Measurements from ENCODE around the gene ANKRD10. TPM values are rescaled to one million over a fixed set of nuclear protein-coding genes. Genes with fewer than 3 reads are reported as not detected.

Gene ANKRD10
- total and polyA plus RNA-seq, 2 of the 8 experiments (the other 6 are each of a cell fraction or from before 2014, with no cell fraction given), result 146 to 218 TPM

DNA sequence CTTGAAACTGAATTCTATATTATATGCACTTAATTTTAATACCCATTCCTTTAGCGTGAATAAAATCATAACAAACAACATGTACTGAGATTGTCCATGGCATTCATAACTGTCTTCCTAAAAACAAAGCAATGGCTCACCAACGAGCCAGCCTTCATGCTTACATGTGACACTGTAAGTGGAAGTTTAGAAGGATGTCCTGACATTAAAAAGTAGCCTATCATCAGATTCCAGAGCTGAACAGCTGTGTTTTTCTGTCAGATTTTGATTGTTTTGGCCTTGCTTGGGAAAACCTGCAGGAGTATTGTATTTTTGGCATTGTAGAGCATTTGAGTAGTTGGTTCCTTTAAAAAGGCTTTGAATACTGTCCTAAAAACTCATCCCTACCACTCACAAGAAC is 21.3 kb downstream of the ANKRD10 start:
- Histone ChIP-seq H2BK120ac (replicated peaks; ENCODE audit: low read depth, low read length) (no peak overlapping the region), H3K27me3 (replicated peaks in 1 of 4; ENCODE audit: control insufficient read depth in 3 of 4, extremely low read depth in 1 of 4, insufficient read depth in 3 of 4, low read length in 3 of 4) (no peaks in the 10 kb centered on the region), H3K23me2 (ENCODE audit: low read depth, low read length) (no peaks in the 10 kb centered on the region), H2BK12ac (ENCODE audit: low read depth, low read length) (no peak overlapping the region), H3K18ac (ENCODE audit: extremely low read depth, low read length) (no peak overlapping the region), H2AK5ac (ENCODE audit: low read depth, low read length) (no peak overlapping the region), H3K23ac (ENCODE audit: insufficient read length) (no peak overlapping the region), H4K8ac (ENCODE audit: extremely low read depth, insufficient read depth, low read length) (no peak overlapping the region), H2BK15ac (ENCODE audit: low read length) (no peak overlapping the region), H3K4me1 (replicated peaks in 1 of 4; ENCODE audit: control insufficient read depth in 3 of 4, insufficient read depth in 4 of 4, low read length in 3 of 4) (no peaks in the 10 kb centered on the region), H3K4me2 (ENCODE audit: insufficient read depth in 1 of 2, low read depth in 2 of 2, low read length in 2 of 2) (no peak overlapping the region), H4K5ac (ENCODE audit: insufficient read length, low read depth, low read length) (no peak overlapping the region), H3K14ac (ENCODE audit: insufficient read length) (no peak overlapping the region), H3K79me1 (ENCODE audit: low read depth, low read length) (peaks cover 3% of the 10 kb centered on the region), H3K27ac (ENCODE audit: low read depth, low read length) (no peak overlapping the region), H2BK20ac (ENCODE audit: low read length) (no peak overlapping the region), H3K36me3 (ENCODE audit: control insufficient read depth in 2 of 4, insufficient read depth in 4 of 4, low read length in 3 of 4) (peaks cover 10 to 57% (median 23%) of the 10 kb centered on the region in 4 experiments), H3K4ac (replicated peaks; ENCODE audit: insufficient read length, low read depth, low read length) (no peak overlapping the region), H3K9me3 (ENCODE audit: insufficient read depth in 2 of 2, low read depth in 1 of 2, low read length in 1 of 2) (no peaks in the 10 kb centered on the region), H3K4me3 (ENCODE audit: extremely low read depth in 1 of 4, insufficient read depth in 2 of 4, low read depth in 3 of 4, low read length in 4 of 4) (no peak overlapping the region), H2BK5ac (ENCODE audit: low read depth, low read length) (no peak overlapping the region), H4K20me1 (replicated peaks in 1 of 2; ENCODE audit: control insufficient read depth in 1 of 2, insufficient read depth in 2 of 2, low read length in 2 of 2) (peaks cover 4 to 9% of the 10 kb centered on the region in 2 experiments), H3K79me2 (ENCODE audit: control insufficient read depth in 1 of 2, insufficient read depth in 2 of 2, low read length in 2 of 2) (peaks cover 0 to 22% of the 10 kb centered on the region in 2 experiments; a peak in 2 of 4 replicates), H4K91ac (replicated peaks; ENCODE audit: insufficient read length, low read length) (no peak overlapping the region), H3K56ac (replicated peaks; ENCODE audit: insufficient read length, low read depth, low read length) (no peak overlapping the region), H2AFZ (ENCODE audit: low read length) (no peak overlapping the region), H3K9ac (replicated peaks in 1 of 4; ENCODE audit: extremely low read depth in 1 of 4, low read depth in 3 of 4, low read length in 3 of 4) (no peak overlapping the region)
- ChIA-PET POLR2A (ENCODE audit: partially characterized antibody) (interaction anchor here (1.0 to 3.2 kb wide), 4 partner anchors 14 to 20 kb away, joined by 3 to 13 read pairs (median 4); no protein-coding TSS in a partner anchor), CTCF (ENCODE audit: partially characterized antibody) (interaction anchor here (0.7 to 3.5 kb wide), 6 partner anchors 11 to 183 kb away, joined by 3 to 12 read pairs (median 4); no protein-coding TSS in a partner anchor)
- WGBS, 2 experiments (ENCODE audit: extremely low coverage in 1 of 2, insufficient coverage in 1 of 2, insufficient read length in 1 of 2, insufficient replicate concordance in 2 of 2, low coverage in 1 of 2, low lambda C conversion rate in 2 of 2, missing lambda C conversion rate in 1 of 2), result 95% methylated on average over 2 of the region's 2 CpGs; no CpG with 5 or more reads in 1 of the 2 experiments
- DNase-seq (ENCODE audit: low read depth in 1 of 2, low spot score in 2 of 2), result no peak
- no peak for FAIRE-seq
- TF ChIP-seq TCF12 (IDR thresholded peaks at IDR 0.05; ENCODE audit: low read depth, low read length) (no peak), EP300 (IDR thresholded peaks at IDR 0.05; ENCODE audit: borderline replicate concordance in 1 of 2, low read depth in 2 of 2, low read length in 2 of 2) (no peak), RXRA (IDR thresholded peaks at IDR 0.05; ENCODE audit: insufficient read depth, low read depth, low read length) (no peak), CBX5 (IDR thresholded peaks at IDR 0.05; ENCODE audit: low read depth, low read length) (no peak), BCL11A (IDR thresholded peaks at IDR 0.05; ENCODE audit: low read depth in 2 of 2, low read length in 2 of 2) (no peak), CBX8 (IDR thresholded peaks at IDR 0.05; ENCODE audit: borderline replicate concordance, low read depth, low read length) (no peak), POU5F1 (IDR thresholded peaks at IDR 0.05; ENCODE audit: low read depth, low read length) (no peak), CTCF (IDR thresholded peaks at IDR 0.05; ENCODE audit: control extremely low read depth in 1 of 3, insufficient read depth in 1 of 3, low read depth in 1 of 3, low read length in 3 of 3) (no peak), KDM5A (IDR thresholded peaks at IDR 0.05; ENCODE audit: low read length) (no peak), CEBPB (IDR thresholded peaks at IDR 0.05; ENCODE audit: low read depth, low read length) (no peak), GABPA (IDR thresholded peaks at IDR 0.05; ENCODE audit: borderline replicate concordance, insufficient read depth, low read length) (no peak), YY1 (IDR thresholded peaks at IDR 0.05; ENCODE audit: low read depth, low read length) (no peak)

Measured in H1 (cell line).